Smooth muscle cell of the coronary artery (primary cell): ENCODE data around the gene DNAJC5G. TPM values are rescaled to one million over a fixed set of nuclear protein-coding genes. Genes with fewer than 3 reads are reported as not detected.

Source experiments
- total RNA-seq: library from RNA; depleted of rRNA; stranded (reverse); fragments of >200 nt; gene quantifications from 2 replicates; pipeline ENCODE4 v1.2.3, GENCODE V29; 2014; ENCODE audit warnings: low replicate concordance

DNAJC5G gene, protein sequence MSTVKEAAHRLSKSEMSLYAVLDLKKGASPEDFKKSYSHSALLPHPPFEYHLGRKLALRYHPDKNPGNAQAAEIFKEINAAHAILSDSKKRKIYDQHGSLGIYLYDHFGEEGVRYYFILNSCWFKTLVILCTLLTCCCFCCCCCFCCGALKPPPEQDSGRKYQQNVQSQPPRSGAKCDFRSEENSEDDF
- not detected in 2 replicates for total RNA-seq

DNA sequence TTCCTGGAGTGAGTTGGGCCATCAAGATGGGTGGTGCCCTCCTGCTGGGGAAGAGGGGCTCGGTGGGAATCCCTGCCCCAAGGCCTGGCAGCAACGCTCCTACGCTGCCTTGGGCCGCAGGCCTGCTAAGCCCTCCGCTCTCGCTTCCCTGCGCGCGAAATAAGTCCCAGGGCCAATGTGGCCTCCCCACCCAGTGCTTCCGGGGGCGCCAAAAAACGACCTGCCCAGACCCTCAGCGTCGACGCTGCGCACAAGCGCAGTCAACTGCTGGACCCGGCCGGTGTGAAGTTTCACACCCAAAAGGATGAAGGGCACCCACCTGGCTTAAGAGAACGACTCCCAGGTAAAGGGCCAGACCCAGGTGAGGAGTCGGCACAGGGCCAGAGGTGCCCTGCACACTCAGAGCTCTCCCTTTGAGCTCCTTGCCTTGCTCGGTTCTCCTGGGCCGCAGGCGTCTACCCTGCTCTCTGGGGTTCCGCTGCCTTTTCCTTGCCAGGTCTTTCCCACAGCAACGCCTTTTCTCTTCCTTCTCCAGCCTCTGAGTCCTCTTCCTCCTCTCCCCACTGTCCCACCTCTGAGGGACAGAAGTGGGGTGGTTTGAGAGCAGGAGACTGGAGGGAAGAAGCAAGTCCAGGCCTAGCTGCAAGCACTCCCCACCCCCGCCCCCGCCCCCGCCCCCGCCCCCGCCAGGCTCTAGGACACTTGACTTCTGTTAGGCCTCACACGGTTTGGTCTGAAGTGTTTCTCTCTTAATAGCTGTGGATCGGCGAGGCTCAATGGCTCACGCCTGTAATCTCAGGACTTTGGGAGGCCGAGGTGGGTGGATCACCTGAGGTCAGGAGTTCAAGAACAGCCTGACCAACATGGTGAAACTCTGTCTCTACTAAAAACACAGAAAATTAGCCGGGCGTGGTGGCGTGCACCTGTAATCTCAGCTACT, at the start of gene DNAJC5G:
Gene DNAJC5G, plus strand, starts transcription at position 223 of the 940 bp plus-strand sequence. CDS start 1,296 bp downstream, outside the sequence.

DNA sequence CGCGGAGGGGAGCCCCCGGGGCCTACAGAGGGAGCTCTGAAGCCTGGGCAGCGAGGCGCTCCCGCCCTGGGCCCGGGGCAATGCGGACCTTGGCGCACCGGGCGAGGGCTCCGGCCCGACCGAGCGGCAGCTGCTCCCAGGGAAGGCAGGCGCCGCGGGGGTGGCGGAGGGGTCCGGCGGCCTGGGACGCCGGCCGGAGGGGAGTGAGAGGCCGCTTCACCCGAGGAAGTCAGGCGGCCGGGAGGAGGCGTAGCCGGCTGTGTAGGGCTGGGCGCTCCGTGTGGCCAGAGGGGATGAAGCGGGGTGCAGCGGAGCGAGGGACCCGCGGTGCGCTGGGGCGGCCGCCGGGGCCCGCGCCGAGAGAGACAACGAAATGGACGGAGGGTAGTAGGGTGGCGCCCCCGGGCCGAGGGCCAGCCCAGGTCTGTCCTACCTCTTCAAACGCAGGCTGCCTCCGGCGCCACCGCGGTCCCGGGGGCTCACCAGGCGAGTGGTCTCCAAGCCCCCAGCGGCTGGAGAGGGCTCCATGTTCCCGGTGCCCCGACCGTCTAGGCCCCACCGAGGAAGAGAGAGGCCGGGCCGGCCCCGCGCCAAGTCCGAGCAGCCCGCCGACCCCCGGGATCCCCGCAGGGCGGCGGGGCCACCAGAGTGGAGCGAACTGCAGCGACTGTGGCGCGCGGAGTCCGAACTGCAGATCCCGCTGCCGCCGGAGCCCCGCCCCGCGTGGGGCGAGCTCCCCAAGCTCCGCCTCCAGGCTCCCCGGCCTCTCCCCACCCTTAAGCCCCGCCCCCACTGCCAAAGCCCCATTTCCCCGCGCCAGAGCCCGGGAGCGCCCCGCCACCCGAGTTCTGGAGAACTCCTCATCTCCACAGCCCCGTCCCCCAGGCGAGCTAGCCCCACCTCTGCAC, 12.6 kb upstream of the DNAJC5G start, which contains the start of gene SLC30A3:
Gene SLC30A3, minus strand, starts transcription at position 669 of the 908 bp plus-strand sequence. Its CDS starts 141 bp downstream, at position 528.

DNA sequence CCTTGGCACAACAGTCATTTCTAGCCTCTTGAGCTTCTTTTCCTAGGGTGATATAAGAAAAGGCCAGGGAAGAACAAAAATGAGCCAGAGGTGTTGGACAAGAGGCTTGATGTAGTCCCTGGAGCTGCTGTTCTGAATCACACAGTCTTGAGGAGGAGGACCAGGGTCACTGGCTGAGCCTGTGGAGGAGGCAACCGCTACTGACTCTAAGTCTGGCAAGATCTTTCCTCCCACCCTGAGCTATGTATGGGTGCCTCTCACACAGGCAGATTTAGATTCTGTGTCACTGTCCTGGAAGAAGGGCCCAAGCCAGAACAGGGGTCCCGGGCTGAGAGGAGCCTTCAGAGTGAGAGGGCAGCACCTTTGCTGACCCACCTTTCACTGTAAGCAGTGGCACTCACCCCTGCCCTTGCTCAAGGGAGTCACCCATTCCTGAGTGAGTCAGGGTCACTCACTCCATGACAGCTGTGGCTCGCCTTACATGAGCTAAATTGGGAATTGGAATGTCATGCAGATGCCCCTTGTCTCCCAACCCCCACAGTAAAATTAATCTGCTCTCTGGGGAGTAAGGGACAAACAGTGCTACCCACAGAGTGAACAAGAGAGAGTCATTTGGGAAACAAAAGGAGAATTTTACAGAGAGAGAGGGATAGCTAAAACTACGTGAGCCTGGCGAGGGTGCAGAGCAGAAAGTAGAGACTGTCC, 6.8 kb downstream of the DNAJC5G start, which contains the start of gene TRIM54:
Gene TRIM54, plus strand, starts transcription at position 575 of the 705 bp plus-strand sequence. CDS start 303 bp downstream, outside the sequence.

DNA sequence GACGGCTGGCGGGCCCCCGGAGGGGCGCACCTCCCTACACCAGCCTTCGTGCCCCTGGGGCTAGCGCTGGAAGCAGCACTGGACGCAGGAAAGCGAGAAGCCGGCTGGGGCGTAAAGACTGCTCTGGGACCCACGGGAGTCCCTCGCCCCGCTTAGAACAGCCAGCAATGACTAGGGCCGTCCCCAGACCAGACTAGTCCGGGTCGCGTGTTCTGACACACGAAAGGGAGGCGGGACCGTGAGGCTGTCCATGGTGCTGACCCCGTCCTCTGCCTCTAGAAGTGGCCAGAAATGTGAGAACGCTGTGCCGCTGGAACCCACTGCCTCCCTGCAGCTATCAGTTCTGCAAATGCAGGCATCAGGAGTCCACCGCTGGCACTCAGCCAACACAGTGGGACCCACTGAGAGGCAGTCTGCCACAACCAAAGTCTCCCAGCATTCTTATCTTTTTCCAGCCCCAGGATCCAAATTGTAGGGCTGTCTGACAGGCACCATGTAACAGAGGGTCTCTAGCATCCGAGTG, 33.2 kb downstream of the DNAJC5G start, which contains the start of gene UCN:
Gene UCN, minus strand, starts transcription at position 87 of the 523 bp plus-strand sequence. CDS start 550 bp downstream, outside the sequence.

DNA sequence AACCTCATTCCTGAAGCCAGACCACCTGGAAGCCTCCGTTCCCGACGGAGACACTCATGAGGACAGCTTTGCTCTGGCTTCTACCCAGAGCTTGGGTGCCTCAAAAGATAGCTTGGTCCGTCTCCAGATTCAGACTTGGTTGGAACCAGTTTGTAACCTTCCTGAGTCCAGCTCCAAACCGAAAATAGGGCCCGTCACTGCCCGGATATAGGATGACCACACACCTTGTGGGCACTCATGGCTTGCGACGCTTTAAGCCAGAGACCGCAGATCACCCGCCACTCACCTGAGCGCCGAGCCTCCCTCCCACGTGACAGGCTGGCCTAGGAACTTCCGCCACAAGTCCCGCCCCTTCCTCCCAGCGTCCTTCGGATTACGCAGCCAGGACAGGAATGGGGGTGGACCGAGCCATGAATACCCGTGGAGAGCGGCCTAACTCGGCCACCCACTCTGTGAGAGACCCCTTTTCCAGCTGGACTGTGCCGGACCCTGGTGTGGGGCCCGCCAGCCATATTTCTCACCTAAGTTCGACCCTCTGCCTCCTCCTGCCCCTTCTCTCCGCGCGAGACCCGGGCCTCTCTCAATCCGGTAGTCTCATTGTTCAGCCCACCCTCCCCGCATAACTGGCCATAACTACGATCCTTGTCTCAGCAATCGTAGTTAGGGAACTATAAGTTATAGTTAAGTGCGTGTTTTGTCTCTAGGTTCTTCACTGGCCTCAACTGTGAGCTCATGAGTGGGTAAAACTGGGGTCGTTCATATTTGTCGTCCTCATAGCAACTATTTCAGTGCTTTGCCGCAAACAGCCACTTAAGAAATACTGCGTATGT, 47.7 kb downstream of the DNAJC5G start, which contains the start of gene MPV17:
Gene MPV17, minus strand, starts transcription at position 332 of the 830 bp plus-strand sequence. CDS start 580 bp downstream, outside the sequence.

Other genes with a start within 250 kb of the DNAJC5G start
- gene TMEM214, start 242.5 kb upstream of the DNAJC5G start, total RNA-seq = 25.3 and 33.9 TPM in 2 replicates
- 14.3 and 25.0 TPM in 2 replicates for gene AGBL5, start 223.8 kb upstream of the DNAJC5G start, total RNA-seq
- gene OST4, start 203.8 kb upstream of the DNAJC5G start, total RNA-seq = 710 and 956 TPM in 2 replicates
- gene EMILIN1, start 196.8 kb upstream of the DNAJC5G start, total RNA-seq = 213 and 319 TPM in 2 replicates
- 0.53 and 1.9 TPM in 2 replicates for gene KHK, start 188.7 kb upstream of the DNAJC5G start, total RNA-seq
- 4.9 and 15.8 TPM in 2 replicates for gene CGREF1, start 156.3 kb upstream of the DNAJC5G start, total RNA-seq
- gene ABHD1, start 151.6 kb upstream of the DNAJC5G start, total RNA-seq = 0.08 TPM in 1 of 2 replicates, not detected in the other
- gene PREB, start 140.8 kb upstream of the DNAJC5G start, total RNA-seq = 55.5 and 206 TPM in 2 replicates
- gene PRR30, start 136.0 kb upstream of the DNAJC5G start, total RNA-seq = not detected in 2 replicates
- 0.82 TPM in 1 of 2 replicates, not detected in the other for gene TCF23, start 126.4 kb upstream of the DNAJC5G start, total RNA-seq
- 183 and 253 TPM in 2 replicates for gene ATRAID, start 63.4 kb upstream of the DNAJC5G start, total RNA-seq
- 8.3 and 17.7 TPM in 2 replicates for gene SLC5A6, start 63.2 kb upstream of the DNAJC5G start, total RNA-seq
- 26.1 and 35.8 TPM in 2 replicates for gene CAD, start 58.1 kb upstream of the DNAJC5G start, total RNA-seq
- 0.38 TPM in 1 of 2 replicates, not detected in the other for gene SLC30A3, start 12.4 kb upstream of the DNAJC5G start, total RNA-seq
- not detected in 2 replicates for gene TRIM54, start 7.0 kb downstream of the DNAJC5G start, total RNA-seq
- 0.30 TPM in 1 of 2 replicates, not detected in the other for gene UCN, start 33.0 kb downstream of the DNAJC5G start, total RNA-seq
- 48.7 and 76.6 TPM in 2 replicates for gene MPV17, start 47.7 kb downstream of the DNAJC5G start, total RNA-seq
- 13.1 and 19.6 TPM in 2 replicates for gene GTF3C2, start 81.3 kb downstream of the DNAJC5G start, total RNA-seq
- gene EIF2B4, start 94.9 kb downstream of the DNAJC5G start, total RNA-seq = 29.5 and 51.1 TPM in 2 replicates
- 100 and 134 TPM in 2 replicates for gene SNX17, start 95.2 kb downstream of the DNAJC5G start, total RNA-seq
- 5.4 and 7.9 TPM in 2 replicates for gene ZNF513, start 105.3 kb downstream of the DNAJC5G start, total RNA-seq
- 93.1 and 102 TPM in 2 replicates for gene PPM1G, start 134.2 kb downstream of the DNAJC5G start, total RNA-seq
- gene NRBP1, start 153.2 kb downstream of the DNAJC5G start, total RNA-seq = 106 TPM in 2 replicates
- not detected in 2 replicates for gene KRTCAP3, start 166.9 kb downstream of the DNAJC5G start, total RNA-seq
- gene IFT172, start 214.3 kb downstream of the DNAJC5G start, total RNA-seq = 28.8 and 79.4 TPM in 2 replicates
- gene FNDC4, start 219.8 kb downstream of the DNAJC5G start, total RNA-seq = 15.9 and 31.8 TPM in 2 replicates
- gene GCKR, start 221.4 kb downstream of the DNAJC5G start, total RNA-seq = 0.12 and 3.5 TPM in 2 replicates